CD8-positive, alpha-beta memory T cell (primary cell): ENCODE results near the gene ZNF408. TPM values are rescaled to one million over a fixed set of nuclear protein-coding genes. Genes with fewer than 3 reads are reported as not detected.

Experiments
- CTCF ChIA-PET: fragments of 350-600 bp; sonication (Branson Sonifier 250); formaldehyde crosslinking; loops from one replicate; lab custom pipeline; 2021; ENCODE audit warnings: antibody characterized with exemption; lab: Charles Lee
- POLR2A ChIA-PET: fragments of 350-600 bp; sonication (Branson Sonifier 250); formaldehyde crosslinking; loops from one replicate; lab custom pipeline; 2021; ENCODE audit warnings: antibody characterized with exemption; lab: Charles Lee
- DNase-seq, 5 donors: peaks; one replicate each; pipeline versions ENCODE4 v3.0.0 to v3.0.0-alpha.2; 2020 to 2022; ENCODE audit warnings: mixed read lengths in 1 of 5
- H3K27ac ChIP-seq: one replicate; pipeline ENCODE4 v1.7.0; 2013; ENCODE audit warnings: low read depth, mild to moderate bottlenecking, low read length, moderate library complexity
- H3K27me3 ChIP-seq: 2 replicates; pipeline ENCODE4 v1.7.0; 2013; ENCODE audit warnings: low read length, mild to moderate bottlenecking; ENCODE audit not compliant: insufficient read depth, poor library complexity, severe bottlenecking
- H3K36me3 ChIP-seq: 2 replicates; pipeline ENCODE4 v1.7.0; 2013; ENCODE audit warnings: mild to moderate bottlenecking, low read length, moderate library complexity; ENCODE audit not compliant: insufficient read depth
- H3K4me1 ChIP-seq: 2 replicates; pipeline ENCODE4 v1.7.0; 2013; ENCODE audit warnings: mild to moderate bottlenecking, low read length, moderate library complexity; ENCODE audit not compliant: insufficient read depth
- H3K4me3 ChIP-seq: 2 replicates; pipeline ENCODE4 v1.7.0; 2013; ENCODE audit warnings: mild to moderate bottlenecking, low read length
- H3K9me3 ChIP-seq: 2 replicates; pipeline ENCODE4 v1.7.0; 2013; ENCODE audit warnings: mild to moderate bottlenecking, low read length
- H3K27ac Mint-ChIP-seq, 8 donors: one replicate each; pipeline ENCODE4 v1.8.0; 2020 to 2021; ENCODE audit warnings: mixed read lengths in 8 of 8, mild to moderate bottlenecking in 6 of 8, inconsistent platforms in 3 of 8, moderate library complexity in 3 of 8
- H3K27me3 Mint-ChIP-seq, 2 donors: one replicate each; pipeline ENCODE4 v1.8.0; 2020 to 2021; ENCODE audit warnings: mixed read lengths in 2 of 2, mild to moderate bottlenecking in 1 of 2, moderate library complexity in 1 of 2
- H3K36me3 Mint-ChIP-seq, 3 donors: one replicate each; pipeline ENCODE4 v1.8.0; 2020 to 2021; ENCODE audit warnings: mixed read lengths in 3 of 3, inconsistent platforms in 1 of 3, mild to moderate bottlenecking in 1 of 3
- H3K4me1 Mint-ChIP-seq, 3 donors: one replicate each; pipeline ENCODE4 v1.8.0; 2020 to 2021; ENCODE audit warnings: mixed read lengths in 3 of 3, inconsistent platforms in 1 of 3, mild to moderate bottlenecking in 1 of 3
- H3K4me3 Mint-ChIP-seq, 7 donors: one replicate each; pipeline ENCODE4 v1.8.0; 2020 to 2021; ENCODE audit warnings: mixed read lengths in 7 of 7, mild to moderate bottlenecking in 6 of 7, moderate library complexity in 4 of 7, inconsistent platforms in 2 of 7
- H3K9me3 Mint-ChIP-seq, 5 donors: one replicate each; pipeline ENCODE4 v1.8.0; 2020 to 2022; ENCODE audit warnings: mixed read lengths in 5 of 5, mild to moderate bottlenecking in 3 of 5, moderate library complexity in 2 of 5, inconsistent platforms in 1 of 5
- polyA plus RNA-seq: library from polyadenylated mRNA; unstranded; fragments of 300-500 nt; fragmentation: Illumina TruSeq; gene quantifications from one replicate; pipeline ENCODE4 v1.2.3, GENCODE V29; 2021
- total RNA-seq, 2 experiments: library from RNA; stranded (reverse); gene quantifications; one replicate each; pipeline ENCODE4 v1.2.3, GENCODE V29; 2021

The ZNF408 gene
- total and polyA plus RNA-seq, 3 experiments from 2014 or later: 9.6 to 14.4 (median 13.2) TPM

DNA sequence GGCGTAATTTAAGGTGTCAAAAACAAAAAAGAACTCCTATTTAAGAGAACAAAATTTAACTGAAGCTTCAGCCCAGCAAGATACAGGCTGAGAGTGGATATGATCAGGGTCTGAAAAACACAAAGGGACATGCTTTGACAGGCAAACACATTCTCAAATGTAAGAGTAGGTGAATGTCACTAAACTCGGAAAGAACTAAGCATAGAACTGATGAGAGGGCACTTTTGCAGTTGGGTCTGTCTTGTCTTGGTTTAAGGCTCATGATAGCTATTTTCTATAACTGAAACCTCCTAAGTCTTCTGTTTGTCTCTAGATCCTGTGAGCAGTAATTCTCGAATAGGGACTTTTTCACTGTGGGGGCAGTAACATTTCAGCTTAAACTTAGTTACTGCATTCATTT is 45.2 kb downstream of the ZNF408 start:
- no peaks in the 10 kb centered on the region for H3K4me1 ChIP-seq
- Mint-ChIP-seq H3K4me3 (no peak overlapping the region), H3K27me3 (no peaks in the 10 kb centered on the region), H3K4me1 (no peaks in the 10 kb centered on the region), H3K36me3 (peaks cover 14 to 87% (median 34%) of the 10 kb centered on the region in 3 donors), H3K27ac (peak overlapping the region in 3 of 8 donors; percentile 17 to 58 (median 18)), H3K9me3 (no peaks in the 10 kb centered on the region)
- no peaks in the 10 kb centered on the region for H3K27me3 ChIP-seq
- peaks cover 44% of the 10 kb centered on the region for H3K36me3 ChIP-seq
- POLR2A ChIA-PET: no interaction called here
- CTCF ChIA-PET: no interaction called here
- H3K9me3 ChIP-seq: no peaks in the 10 kb centered on the region
- no peak for DNase-seq
- no peak overlapping the region for H3K27ac ChIP-seq
- H3K4me3 ChIP-seq: no peak overlapping the region

DNA sequence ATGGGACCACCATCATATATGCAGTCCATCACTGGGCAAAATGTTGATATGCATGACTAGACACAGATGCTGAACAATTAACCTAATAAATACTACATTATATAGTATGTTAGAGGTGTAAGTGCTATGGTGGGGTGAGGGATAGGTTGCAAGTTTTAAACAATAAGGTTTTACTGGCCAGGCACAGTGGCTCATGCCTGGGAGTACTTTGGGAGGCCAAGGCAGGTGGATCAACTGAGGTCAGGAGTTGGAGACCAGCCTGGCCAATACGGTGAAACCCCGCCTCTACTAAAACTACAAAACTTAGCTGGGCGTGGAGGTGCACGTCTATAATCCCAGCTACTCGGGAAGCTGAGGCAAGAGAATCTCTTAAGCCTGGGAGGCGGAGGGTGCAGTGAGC is 46.3 kb downstream of the ZNF408 start:
- DNase-seq: no peak
- no peak overlapping the region for H3K4me3 ChIP-seq
- ChIA-PET CTCF (interaction anchor here (1.3 kb wide), 1 partner anchor 16 kb away, joined by 3 read pairs; no protein-coding TSS in a partner anchor), POLR2A (no interaction called here)
- H3K4me1 Mint-ChIP-seq: no peaks in the 10 kb centered on the region
- H3K27ac ChIP-seq: no peak overlapping the region
- peaks cover 14 to 84% (median 39%) of the 10 kb centered on the region in 3 donors for H3K36me3 Mint-ChIP-seq
- H3K36me3 ChIP-seq: peaks cover 51% of the 10 kb centered on the region
- no peaks in the 10 kb centered on the region for H3K9me3 Mint-ChIP-seq
- H3K4me1 ChIP-seq: no peaks in the 10 kb centered on the region
- H3K9me3 ChIP-seq: no peaks in the 10 kb centered on the region
- H3K27me3 Mint-ChIP-seq: no peaks in the 10 kb centered on the region
- H3K27me3 ChIP-seq: no peaks in the 10 kb centered on the region
- H3K27ac Mint-ChIP-seq: peak overlapping the region in 2 of 8 donors; percentile 32 to 75
- H3K4me3 Mint-ChIP-seq: no peak overlapping the region

Other genes with a start within 250 kb of the ZNF408 start
- gene AMBRA1, start 107.0 kb upstream of the ZNF408 start, total RNA-seq: 10 to 100 TPM; 31.3 to 33.3 TPM
- 13.6 TPM for gene AMBRA1, start 107.0 kb upstream of the ZNF408 start, polyA plus RNA-seq
- gene HARBI1, start 83.8 kb upstream of the ZNF408 start, total RNA-seq: 1 to 10 TPM; 4.6 to 5.3 TPM
- gene HARBI1, start 83.8 kb upstream of the ZNF408 start, polyA plus RNA-seq: 12.9 TPM
- gene ATG13, start 83.5 kb upstream of the ZNF408 start, total RNA-seq: 10 to 100 TPM; 67.9 to 69.6 TPM
- 81.6 TPM for gene ATG13, start 83.5 kb upstream of the ZNF408 start, polyA plus RNA-seq
- gene ARHGAP1, start 412 bp upstream of the ZNF408 start, total RNA-seq: 10 to 100 TPM; 56.8 TPM
- gene ARHGAP1, start 412 bp upstream of the ZNF408 start, polyA plus RNA-seq: 76.1 TPM
- gene F2, start 18.2 kb downstream of the ZNF408 start, total RNA-seq: not detected
- not detected for gene F2, start 18.2 kb downstream of the ZNF408 start, polyA plus RNA-seq
- 100 to 1,000 TPM; 114 to 127 TPM for gene CKAP5, start 145.2 kb downstream of the ZNF408 start, total RNA-seq
- gene CKAP5, start 145.2 kb downstream of the ZNF408 start, polyA plus RNA-seq: 14.2 TPM
- under 1 TPM; 0.27 to 0.35 TPM for gene LRP4, start 217.5 kb downstream of the ZNF408 start, total RNA-seq
- not detected for gene LRP4, start 217.5 kb downstream of the ZNF408 start, polyA plus RNA-seq
- 10 to 100 TPM; 16.9 to 18.4 TPM for gene CSTPP1, start 235.7 kb downstream of the ZNF408 start, total RNA-seq
- 19.7 TPM for gene CSTPP1, start 235.7 kb downstream of the ZNF408 start, polyA plus RNA-seq